GM12865 (cell line): Measurements from ENCODE around the gene CGB5.

Source experiments
- DNase-seq: peaks from one replicate; pipeline ENCODE4 v3.0.0; 2010; ENCODE audit warnings: low read depth
- H3K4me3 ChIP-seq: 2 replicates; pipeline ENCODE4 v1.5.1; 2011; ENCODE audit warnings: mild to moderate bottlenecking, low read depth, low read length, control low read depth
- CTCF ChIP-seq: IDR thresholded peaks from 2 replicates; pipeline ENCODE4 v1.5.1; 2011; ENCODE audit warnings: low read length, control low read depth, low read depth, inconsistent platforms; ENCODE audit not compliant: insufficient read depth; ENCODE audit errors: missing control alignments

CGB5 gene

GRCh38 chr19:49092686-49093085 lies 49.0 kb downstream of the CGB5 start:
- H3K4me3 ChIP-seq, result no peak overlapping the region
- no peak for DNase-seq
- TF ChIP-seq CTCF, result no peak
